ENCODE measurements around the gene PPM1A. TPM values are rescaled to one million over a fixed set of nuclear protein-coding genes. Genes with fewer than 3 reads are reported as not detected.

The PPM1A gene
- total RNA-seq, 2 donors from 2014 or later: 42.6 to 72.3 TPM

DNA sequence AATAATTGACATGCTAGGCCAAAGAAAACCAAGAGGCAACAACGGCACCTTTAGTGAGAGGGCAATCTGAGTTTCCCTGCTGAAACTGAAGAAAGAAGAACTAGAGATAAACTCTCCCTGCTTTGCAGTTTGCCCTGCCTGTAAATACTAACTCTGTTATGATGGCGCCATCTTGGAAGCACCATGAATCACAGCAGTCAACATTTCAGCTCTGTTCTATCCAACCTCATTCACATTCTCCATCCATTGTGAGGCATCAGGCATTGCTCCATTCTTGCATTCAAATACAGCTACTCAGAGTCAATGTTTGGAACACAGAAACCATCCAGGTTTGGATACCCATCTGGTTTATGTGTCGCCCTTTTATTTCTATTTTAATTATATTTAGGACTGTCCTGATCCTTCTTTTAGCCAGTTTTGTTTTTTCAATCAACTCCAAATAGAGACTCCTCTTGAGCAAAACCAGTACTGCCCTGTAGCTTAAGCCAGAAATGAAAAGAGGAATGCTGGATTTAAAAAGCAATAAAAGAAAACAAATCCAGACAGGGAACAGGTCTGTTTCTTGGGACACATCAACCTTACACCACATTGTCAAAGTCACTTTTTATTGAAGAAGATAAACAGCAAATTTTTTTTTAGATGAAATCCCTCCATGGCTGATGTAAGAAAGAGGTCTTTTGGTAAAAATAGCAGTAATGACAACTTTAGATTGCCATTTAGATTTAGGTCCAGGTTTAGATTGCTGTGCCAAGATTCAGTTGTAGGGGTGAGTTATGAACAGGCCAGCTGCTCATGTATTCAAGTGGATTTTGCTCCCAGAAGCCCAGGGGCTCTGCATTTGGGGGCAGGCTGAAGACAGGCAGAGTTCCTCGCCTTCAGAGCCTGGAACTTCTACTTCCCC, 33.3 kb upstream of the PPM1A start:
- Mint-ChIP-seq H3K27me3 (peaks cover 12 to 23% of the 10 kb centered on the region in 2 donors), H3K9me3 (no peaks in the 10 kb centered on the region), H3K27ac (no peak overlapping the region), H3K4me1 (ENCODE audit: low read depth in 2 of 2) (no peaks in the 10 kb centered on the region), H3K4me3 (no peak overlapping the region), H3K36me3 (no peaks in the 10 kb centered on the region)
- DNase-seq (ENCODE audit: low spot score): no peak
- ATAC-seq: no peak

DNA sequence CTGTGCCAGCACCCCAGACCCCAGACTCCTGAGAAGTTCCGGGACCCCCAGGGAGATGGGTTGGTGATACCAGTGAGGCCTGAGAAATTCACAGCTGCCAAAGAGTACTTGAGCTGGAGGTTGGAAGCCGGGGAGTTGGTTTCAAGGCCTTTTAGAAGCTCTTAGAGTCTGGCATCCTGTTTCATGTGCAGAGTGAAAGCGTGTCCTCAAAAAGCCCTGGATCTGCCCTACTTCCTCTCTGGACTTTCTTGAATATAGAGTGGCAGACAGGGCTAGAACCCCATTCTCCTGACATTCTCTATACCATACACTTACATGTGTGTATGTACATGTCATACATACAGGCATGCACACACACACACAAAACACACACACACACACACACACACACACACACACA, 31.3 kb upstream of the PPM1A start:
- Mint-ChIP-seq H3K36me3 (no peaks in the 10 kb centered on the region), H3K9me3 (no peaks in the 10 kb centered on the region), H3K27me3 (peaks cover 8 to 16% of the 10 kb centered on the region in 2 donors), H3K27ac (no peak overlapping the region), H3K4me3 (no peak overlapping the region), H3K4me1 (ENCODE audit: low read depth in 2 of 2) (peaks cover 0 to 3% of the 10 kb centered on the region in 2 donors)
- ATAC-seq: peak in 1 of 2 donors; percentile 6
- DNase-seq (ENCODE audit: low spot score): no peak

DNA sequence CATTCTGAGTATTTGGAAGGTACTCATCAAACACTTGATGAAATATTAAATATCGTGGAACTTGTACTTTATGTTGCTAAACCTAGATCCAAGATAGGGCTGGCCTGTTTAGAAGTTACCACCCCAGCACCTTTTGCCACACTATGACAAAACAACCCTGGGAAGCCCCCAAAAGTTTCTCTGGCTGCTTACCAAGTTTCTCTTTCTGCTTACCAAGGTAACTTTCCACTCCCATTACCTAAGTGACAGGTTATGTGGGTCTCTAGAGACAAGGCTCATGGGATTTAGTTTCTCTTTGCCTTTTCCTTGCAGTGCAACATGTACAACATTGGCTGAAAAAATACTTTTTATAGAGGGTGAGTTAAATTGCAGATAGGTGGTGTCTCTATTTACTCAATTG, 28.9 kb upstream of the PPM1A start:
- peak; percentile 50 to 62 for ATAC-seq
- no peak for DNase-seq (ENCODE audit: low spot score)
- Mint-ChIP-seq H3K27me3 (no peaks in the 10 kb centered on the region), H3K36me3 (no peaks in the 10 kb centered on the region), H3K9me3 (no peaks in the 10 kb centered on the region), H3K27ac (no peak overlapping the region), H3K4me3 (no peak overlapping the region), H3K4me1 (ENCODE audit: low read depth in 2 of 2) (peaks cover 0 to 3% of the 10 kb centered on the region in 2 donors)

DNA sequence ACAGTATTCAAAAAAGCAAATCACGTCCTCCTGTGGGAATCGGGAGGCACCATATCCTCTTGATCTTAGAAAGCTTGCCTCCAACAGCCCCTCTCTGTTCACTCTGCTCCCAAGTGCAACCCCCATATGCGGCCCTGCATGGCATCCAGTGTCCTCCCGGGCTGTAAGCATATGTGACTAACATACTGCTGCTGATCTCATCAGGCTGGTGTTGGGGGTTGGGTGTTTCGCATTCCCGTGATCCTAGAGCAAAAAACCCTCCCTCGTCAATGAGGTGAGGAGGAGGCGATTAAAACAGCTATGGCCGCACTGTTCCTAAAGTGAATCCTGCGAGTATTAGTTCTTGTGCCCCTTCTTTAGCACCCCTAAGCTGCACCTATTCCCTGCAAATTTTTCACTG, 28.1 kb upstream of the PPM1A start:
- H3K27ac Mint-ChIP-seq: no peak overlapping the region
- no peaks in the 10 kb centered on the region for H3K36me3 Mint-ChIP-seq
- DNase-seq (ENCODE audit: low spot score) (no peak), ATAC-seq (no peak)
- no peaks in the 10 kb centered on the region for H3K27me3 Mint-ChIP-seq
- H3K4me3 Mint-ChIP-seq: no peak overlapping the region
- H3K4me1 Mint-ChIP-seq (ENCODE audit: low read depth in 2 of 2): peaks cover 0 to 3% of the 10 kb centered on the region in 2 donors
- no peaks in the 10 kb centered on the region for H3K9me3 Mint-ChIP-seq

DNA sequence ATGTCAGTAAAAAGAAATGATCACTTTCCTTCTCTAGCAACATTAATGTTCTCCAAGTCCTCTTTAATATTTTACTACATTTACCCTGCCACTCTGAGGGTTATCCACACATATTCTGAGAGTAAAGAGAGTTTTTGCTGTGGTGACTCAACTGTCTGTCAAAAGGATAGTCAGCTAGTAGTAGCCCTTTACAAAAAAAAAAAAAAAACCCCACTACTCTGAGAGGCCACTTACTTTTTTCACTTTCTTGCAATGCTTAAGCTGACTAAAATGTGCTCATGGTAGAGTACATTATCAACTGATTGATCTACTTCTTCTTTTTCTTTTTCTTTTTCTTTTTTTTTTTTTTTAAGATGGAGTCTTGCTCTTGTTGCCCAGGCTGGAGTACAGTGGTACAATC, 27.6 kb upstream of the PPM1A start:
- Mint-ChIP-seq H3K27me3 (no peaks in the 10 kb centered on the region), H3K4me1 (ENCODE audit: low read depth in 2 of 2) (peaks cover 0 to 3% of the 10 kb centered on the region in 2 donors), H3K36me3 (no peaks in the 10 kb centered on the region), H3K4me3 (no peak overlapping the region), H3K9me3 (no peaks in the 10 kb centered on the region), H3K27ac (no peak overlapping the region)
- ATAC-seq: no peak
- DNase-seq (ENCODE audit: low spot score): no peak

DNA sequence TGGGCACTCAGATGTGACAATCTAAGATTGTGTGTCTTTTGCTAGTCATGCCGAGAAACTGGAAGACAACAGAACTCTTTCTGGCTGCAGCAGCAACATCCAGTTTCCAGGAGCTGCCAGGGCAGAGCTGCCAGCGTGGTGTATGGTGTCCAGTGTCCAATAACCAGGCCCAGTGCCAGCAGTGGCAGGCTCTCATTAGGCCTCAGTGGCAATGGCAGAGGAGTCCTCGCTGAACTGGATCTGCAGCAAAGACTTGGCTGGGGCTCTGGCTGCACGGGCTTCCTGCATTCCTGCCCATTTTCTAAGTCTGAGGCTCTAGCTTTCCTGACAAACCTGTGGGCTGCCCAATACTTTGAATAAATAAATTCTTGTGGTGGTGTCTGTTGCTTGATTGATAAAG, 26.2 kb upstream of the PPM1A start:
- H3K4me1 Mint-ChIP-seq (ENCODE audit: low read depth in 2 of 2): peaks cover 0 to 3% of the 10 kb centered on the region in 2 donors
- no peaks in the 10 kb centered on the region for H3K36me3 Mint-ChIP-seq
- DNase-seq (ENCODE audit: low spot score) (no peak), ATAC-seq (no peak)
- H3K27ac Mint-ChIP-seq: no peak overlapping the region
- no peaks in the 10 kb centered on the region for H3K27me3 Mint-ChIP-seq
- no peaks in the 10 kb centered on the region for H3K9me3 Mint-ChIP-seq
- no peak overlapping the region for H3K4me3 Mint-ChIP-seq

DNA sequence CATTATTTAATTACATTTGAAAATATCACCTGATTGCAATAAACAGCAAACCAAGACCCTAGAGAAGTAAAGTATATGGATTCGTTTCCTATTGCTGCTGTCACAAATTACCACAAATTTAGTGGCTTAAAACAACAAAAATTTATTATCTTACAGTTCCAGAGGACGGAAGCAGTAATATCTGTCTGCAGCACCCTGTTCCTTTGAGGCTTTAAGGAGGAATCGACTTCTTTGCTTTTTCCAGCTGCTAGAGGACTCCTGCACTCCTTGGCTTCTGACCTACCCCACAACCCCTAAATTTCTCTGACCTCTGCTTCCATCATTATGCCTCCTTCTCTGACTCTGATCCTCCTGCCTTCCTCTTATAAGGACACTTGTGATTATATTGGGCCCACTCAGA, 23.8 kb upstream of the PPM1A start:
- Mint-ChIP-seq H3K27ac (no peak overlapping the region), H3K4me3 (no peak overlapping the region), H3K9me3 (no peaks in the 10 kb centered on the region), H3K4me1 (ENCODE audit: low read depth in 2 of 2) (peaks cover 0 to 3% of the 10 kb centered on the region in 2 donors), H3K27me3 (no peaks in the 10 kb centered on the region), H3K36me3 (no peaks in the 10 kb centered on the region)
- DNase-seq (ENCODE audit: low spot score): no peak
- no peak for ATAC-seq

DNA sequence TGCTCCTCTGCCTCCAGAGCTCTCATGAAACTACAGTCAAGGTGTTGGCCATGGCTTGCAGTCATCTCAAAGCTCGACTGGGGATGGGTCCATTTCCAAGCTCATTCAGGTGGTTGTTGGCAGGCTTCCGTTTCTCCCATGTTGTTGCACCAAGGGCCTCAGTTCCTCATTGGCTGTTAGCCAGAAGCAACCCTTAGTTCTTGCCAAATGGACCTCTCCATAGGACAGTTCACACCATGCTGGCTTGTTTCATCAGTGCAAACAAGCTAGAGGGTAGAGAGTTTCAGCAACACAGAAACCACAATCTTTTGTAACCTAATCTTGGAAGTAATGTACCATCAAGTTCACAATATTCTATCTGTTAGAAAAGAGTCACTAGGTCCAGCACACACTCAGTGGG, 22.7 kb upstream of the PPM1A start:
- Mint-ChIP-seq H3K36me3 (no peaks in the 10 kb centered on the region), H3K4me3 (no peak overlapping the region), H3K9me3 (no peaks in the 10 kb centered on the region), H3K27ac (no peak overlapping the region), H3K27me3 (no peaks in the 10 kb centered on the region), H3K4me1 (ENCODE audit: low read depth in 2 of 2) (peaks cover 0 to under 1% of the 10 kb centered on the region in 2 donors)
- DNase-seq (ENCODE audit: low spot score) (no peak), ATAC-seq (peak in 1 of 2 donors; percentile 32)

DNA sequence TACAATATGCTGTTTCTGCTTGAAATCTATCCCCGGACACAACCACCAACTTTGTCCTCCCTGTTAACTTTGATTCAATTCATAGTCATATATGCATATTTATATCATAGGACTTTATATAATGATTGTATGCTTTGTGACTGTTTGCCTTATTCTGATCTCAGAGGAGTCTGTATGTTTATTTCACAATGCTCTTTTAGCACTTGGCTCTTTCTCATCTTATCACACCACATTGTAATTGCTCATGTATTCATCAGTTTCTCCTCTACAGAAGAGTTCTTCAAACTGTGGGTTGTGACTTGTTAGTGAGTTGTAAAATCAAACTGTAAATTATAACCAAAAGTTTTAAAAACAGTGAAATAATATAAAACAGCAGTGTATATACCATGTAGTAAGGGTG, 21.7 kb upstream of the PPM1A start:
- Mint-ChIP-seq H3K4me1 (ENCODE audit: low read depth in 2 of 2) (no peaks in the 10 kb centered on the region), H3K4me3 (no peak overlapping the region), H3K27me3 (no peaks in the 10 kb centered on the region), H3K27ac (no peak overlapping the region), H3K36me3 (peaks cover 2% of the 10 kb centered on the region), H3K9me3 (peaks cover 2% of the 10 kb centered on the region)
- ATAC-seq (no peak), DNase-seq (ENCODE audit: low spot score) (no peak)

DNA sequence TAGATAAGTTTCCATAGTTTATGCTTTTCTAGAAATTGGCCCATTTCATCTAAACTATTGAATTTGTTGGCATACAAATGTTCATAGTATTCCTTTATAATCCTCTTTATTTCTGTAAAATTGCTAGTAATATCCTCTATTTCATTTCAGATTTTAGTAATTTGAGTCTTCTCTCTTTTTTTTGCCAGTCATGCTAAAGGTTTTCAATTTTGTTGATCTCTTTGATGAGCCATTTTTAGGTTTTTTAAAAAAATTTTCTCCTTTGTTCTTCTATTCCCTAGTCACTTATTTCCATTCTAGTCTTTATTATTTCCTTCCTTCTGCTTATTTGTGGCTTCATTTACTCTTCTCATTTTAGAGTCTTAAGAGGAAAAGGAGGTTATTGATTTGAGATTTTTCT, 19.4 kb upstream of the PPM1A start:
- H3K9me3 Mint-ChIP-seq: peaks cover 6% of the 10 kb centered on the region
- H3K36me3 Mint-ChIP-seq: peaks cover 11% of the 10 kb centered on the region
- DNase-seq (ENCODE audit: low spot score) (no peak), ATAC-seq (no peak)
- H3K27ac Mint-ChIP-seq: no peak overlapping the region
- H3K27me3 Mint-ChIP-seq: peaks cover 0 to 2% of the 10 kb centered on the region in 2 donors
- no peak overlapping the region for H3K4me3 Mint-ChIP-seq
- H3K4me1 Mint-ChIP-seq (ENCODE audit: low read depth in 2 of 2): no peaks in the 10 kb centered on the region

DNA sequence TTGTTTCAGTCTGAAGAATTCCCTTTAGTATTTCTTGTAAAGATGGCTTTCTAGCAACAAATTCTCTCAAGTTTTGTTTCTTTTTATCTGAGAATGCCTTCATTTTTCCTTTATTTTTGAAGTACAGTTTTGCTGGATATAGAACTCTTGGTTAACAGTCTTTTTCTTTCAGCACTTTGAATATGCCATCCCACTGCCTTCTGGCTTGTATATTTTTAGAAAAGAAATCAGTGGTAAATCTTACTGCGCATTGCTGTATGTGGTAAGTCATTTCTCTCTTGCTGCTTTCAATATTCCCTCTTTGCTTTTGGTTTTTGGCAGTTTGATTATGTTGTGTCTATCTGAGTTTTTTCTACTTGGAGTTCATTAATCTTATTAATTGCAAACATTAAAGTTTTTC, 16.8 kb upstream of the PPM1A start:
- Mint-ChIP-seq H3K4me3 (no peak overlapping the region), H3K36me3 (peaks cover 11% of the 10 kb centered on the region)

DNA sequence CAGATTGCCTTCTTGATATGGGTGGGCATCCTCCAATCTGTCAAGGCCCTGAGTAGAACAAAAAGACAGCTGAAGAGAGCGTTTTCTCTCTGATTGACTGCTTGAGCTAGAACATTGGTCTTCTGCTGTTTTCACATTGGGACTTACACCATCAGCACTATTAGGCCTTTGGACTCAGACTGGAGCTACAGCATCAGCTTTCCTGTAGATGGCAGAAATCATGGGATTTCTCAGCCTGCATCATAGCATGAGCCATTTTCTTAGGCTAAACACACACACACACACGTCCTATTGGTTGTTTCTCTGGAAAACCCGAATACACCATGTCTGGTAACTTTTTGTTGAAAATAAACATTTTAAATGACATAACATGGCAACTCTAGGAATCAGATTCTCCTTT, 15.8 kb upstream of the PPM1A start:
- no peak overlapping the region for H3K27ac Mint-ChIP-seq
- no peak overlapping the region for H3K4me3 Mint-ChIP-seq
- no peak for DNase-seq (ENCODE audit: low spot score)
- peaks cover 11% of the 10 kb centered on the region for H3K36me3 Mint-ChIP-seq
- H3K9me3 Mint-ChIP-seq: peaks cover 6% of the 10 kb centered on the region
- ATAC-seq: no peak
- peaks cover 0 to 2% of the 10 kb centered on the region in 2 donors for H3K27me3 Mint-ChIP-seq
- no peaks in the 10 kb centered on the region for H3K4me1 Mint-ChIP-seq (ENCODE audit: low read depth in 2 of 2)

More for the DNA sequence above, 16.8 kb upstream of the PPM1A start:
- Mint-ChIP-seq H3K4me1 (ENCODE audit: low read depth in 2 of 2) (no peaks in the 10 kb centered on the region), H3K27ac (no peak overlapping the region), H3K27me3 (peaks cover 0 to 2% of the 10 kb centered on the region in 2 donors), H3K9me3 (peaks cover 6% of the 10 kb centered on the region)
- no peak for ATAC-seq
- DNase-seq (ENCODE audit: low spot score): no peak

DNA sequence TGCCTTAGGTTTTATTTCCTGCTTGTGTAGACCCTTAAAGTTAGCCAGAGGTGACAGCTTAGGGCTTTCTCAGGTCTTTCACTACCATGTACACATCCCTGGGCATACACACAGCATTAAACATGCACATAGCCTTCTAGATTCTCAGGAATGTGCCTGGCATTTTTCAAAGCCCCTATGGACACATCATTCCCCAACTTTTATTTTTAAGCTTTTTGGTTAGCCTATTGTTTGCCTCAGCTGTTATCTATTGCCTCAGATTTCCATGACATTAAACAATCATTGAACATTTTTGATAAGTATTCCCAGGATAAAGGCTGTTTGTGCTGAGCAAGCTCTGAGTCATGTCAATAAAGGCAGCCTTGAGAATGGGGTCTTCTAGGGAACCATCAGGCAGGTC, 15.1 kb upstream of the PPM1A start:
- no peaks in the 10 kb centered on the region for H3K4me1 Mint-ChIP-seq (ENCODE audit: low read depth in 2 of 2)
- H3K4me3 Mint-ChIP-seq: no peak overlapping the region
- peaks cover 11% of the 10 kb centered on the region for H3K36me3 Mint-ChIP-seq
- no peak for DNase-seq (ENCODE audit: low spot score)
- H3K27me3 Mint-ChIP-seq: peaks cover 0 to 3% of the 10 kb centered on the region in 2 donors
- peaks cover 6% of the 10 kb centered on the region for H3K9me3 Mint-ChIP-seq
- no peak overlapping the region for H3K27ac Mint-ChIP-seq
- no peak for ATAC-seq

DNA sequence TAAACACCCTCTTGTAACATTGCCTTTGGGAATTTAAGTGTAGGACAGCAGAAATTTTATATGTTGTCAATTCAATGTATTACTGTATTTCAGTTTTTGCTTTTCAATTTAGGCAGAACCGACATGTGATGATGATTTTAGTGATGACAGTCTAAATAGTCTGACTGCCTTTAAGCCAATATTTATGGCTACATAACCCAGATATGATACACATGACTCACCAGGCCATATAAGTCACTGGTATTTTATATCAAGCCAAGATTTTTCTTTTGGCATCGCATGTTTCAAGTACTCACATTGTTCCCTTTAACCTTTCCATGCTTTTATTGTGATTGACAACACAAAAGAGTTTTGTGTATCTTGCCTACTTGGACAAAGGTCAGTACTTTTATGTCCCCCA, 13.6 kb upstream of the PPM1A start:
- Mint-ChIP-seq H3K4me1 (ENCODE audit: low read depth in 2 of 2) (no peaks in the 10 kb centered on the region), H3K27me3 (peaks cover under 1 to 5% of the 10 kb centered on the region in 2 donors), H3K36me3 (peaks cover 11% of the 10 kb centered on the region), H3K27ac (no peak overlapping the region), H3K9me3 (peaks cover 6% of the 10 kb centered on the region), H3K4me3 (no peak overlapping the region)
- ATAC-seq (no peak), DNase-seq (ENCODE audit: low spot score) (no peak)

Data from natural killer cell treated with Interleukin-12 subunit alpha and Interleukin-12 subunit beta and Interleukin-15 and Interleukin-18, amount 100 ng/mL, for 72 hours (primary cell).